Neural progenitor cell (in vitro differentiated cells): ENCODE data around the gene IQGAP2. TPM values are rescaled to one million over a fixed set of nuclear protein-coding genes. Genes with fewer than 3 reads are reported as not detected.
"Not testable (repeated sequence)": the region's sequence is repeated elsewhere in the genome, so short reads cannot be mapped to it uniquely, and the experiment has no call there.

ENCODE experiments used
- DNase-seq: peaks from one replicate; pipeline ENCODE4 v3.0.0-alpha.2; 2016; ENCODE audit warnings: low spot score
- H2AFZ ChIP-seq: fragments of 200-600 bp; sonication (generic); replicated peaks from 2 replicates; pipeline ENCODE4 v1.6.1; 2016; ENCODE audit warnings: antibody characterized with exemption
- H3F3A ChIP-seq: fragments of 200-600 bp; sonication (generic); 2 replicates; pipeline ENCODE4 v1.6.1; 2016; ENCODE audit warnings: antibody characterized with exemption, low read depth
- H3K27ac ChIP-seq: fragments of 200-600 bp; sonication (generic); 2 replicates; pipeline ENCODE4 v1.5.1; 2016; ENCODE audit warnings: mild to moderate bottlenecking
- H3K27me3 ChIP-seq: fragments of 200-600 bp; sonication (generic); 2 replicates; pipeline ENCODE4 v1.6.1; 2016; ENCODE audit warnings: mild to moderate bottlenecking, moderate library complexity
- H3K36me3 ChIP-seq: fragments of 200-600 bp; sonication (generic); 2 replicates; pipeline ENCODE4 v1.5.1; 2016
- H3K4me1 ChIP-seq: fragments of 200-600 bp; sonication (generic); 2 replicates; pipeline ENCODE4 v1.6.1; 2016; ENCODE audit warnings: mixed run types
- H3K4me2 ChIP-seq: fragments of 200-600 bp; sonication (generic); 2 replicates; pipeline ENCODE4 v1.6.1; 2016
- H3K4me3 ChIP-seq: fragments of 200-600 bp; sonication (generic); 2 replicates; pipeline ENCODE4 v1.5.1; 2016
- H3K79me2 ChIP-seq: fragments of 200-600 bp; sonication (generic); 2 replicates; pipeline ENCODE4 v1.6.1; 2016; ENCODE audit warnings: low read depth
- H3K9ac ChIP-seq: fragments of 200-600 bp; sonication (generic); 2 replicates; pipeline ENCODE4 v1.6.1; 2016
- H3K9me3 ChIP-seq: fragments of 200-600 bp; sonication (generic); 2 replicates; pipeline ENCODE4 v1.5.1; 2016; ENCODE audit warnings: low read depth
- H4K20me1 ChIP-seq: fragments of 200-600 bp; sonication (generic); 2 replicates; pipeline ENCODE4 v1.6.1; 2016; ENCODE audit warnings: low read depth
- H3K27ac Mint-ChIP-seq: 3 replicates; pipeline ENCODE4 v1.8.0; 2021; ENCODE audit warnings: mixed read lengths
- H3K27me3 Mint-ChIP-seq: 2 replicates; pipeline ENCODE4 v1.8.0; 2022; ENCODE audit warnings: low read depth, mild to moderate bottlenecking, inconsistent platforms, moderate library complexity, mixed read lengths; ENCODE audit not compliant: insufficient read depth
- H3K36me3 Mint-ChIP-seq: 3 replicates; pipeline ENCODE4 v1.8.0; 2021; ENCODE audit warnings: mixed read lengths
- H3K4me1 Mint-ChIP-seq: 3 replicates; pipeline ENCODE4 v1.8.0; 2021; ENCODE audit warnings: mixed read lengths
- H3K4me3 Mint-ChIP-seq: 3 replicates; pipeline ENCODE4 v1.8.0; 2021; ENCODE audit warnings: mild to moderate bottlenecking, moderate library complexity, mixed read lengths
- H3K9me3 Mint-ChIP-seq: 3 replicates; pipeline ENCODE4 v1.8.0; 2020; ENCODE audit warnings: mixed read lengths
- CTCF ChIP-seq: fragments of 200-600 bp; sonication (generic); IDR thresholded peaks from 2 replicates; pipeline ENCODE4 v1.5.1; 2017; ENCODE audit warnings: antibody characterized with exemption, mild to moderate bottlenecking
- EZH2 ChIP-seq: fragments of 200-600 bp; sonication (generic); IDR thresholded peaks from 2 replicates; pipeline ENCODE4 v1.6.1; 2017; ENCODE audit warnings: antibody characterized with exemption, mild to moderate bottlenecking, moderate library complexity
- EZH2phosphoT487 ChIP-seq: fragments of 200-600 bp; sonication (generic); IDR thresholded peaks from 2 replicates; pipeline ENCODE4 v1.6.1; 2017; ENCODE audit warnings: antibody characterized with exemption
- total RNA-seq: library from RNA; depleted of rRNA; stranded (reverse); fragments of >200 nt; gene quantifications from 2 replicates; pipeline ENCODE4 v1.2.3, GENCODE V29; 2015; ENCODE audit warnings: low replicate concordance

IQGAP2 gene
- total RNA-seq, 1 donor from 2014 or later = 37.7 TPM

- H3K79me2 ChIP-seq = no peaks in the 10 kb centered on the region
- peaks cover 6% of the 10 kb centered on the region for H3K4me1 Mint-ChIP-seq
- no peak for TF ChIP-seq EZH2
- TF ChIP-seq EZH2phosphoT487 = no peak
- no peak for TF ChIP-seq CTCF
These were observed 36.5 kb upstream of the IQGAP2 start for GRCh38 chr5:76366596-76366995.

GRCh38 chr5:76367623-76368371 lies 35.3 kb upstream of the IQGAP2 start:
- Mint-ChIP-seq H3K27ac (no peak overlapping the region), H3K36me3 (no peaks in the 10 kb centered on the region), H3K4me3 (no peak overlapping the region), H3K27me3 (peaks cover 6% of the 10 kb centered on the region), H3K4me1 (peaks cover 16% of the 10 kb centered on the region), H3K9me3 (no peaks in the 10 kb centered on the region)
- peak; percentile 19 for DNase-seq
- TF ChIP-seq CTCF = no peak
- no peak for TF ChIP-seq EZH2phosphoT487
- no peak for TF ChIP-seq EZH2
- no peaks in the 10 kb centered on the region for H3K36me3 ChIP-seq
- no peaks in the 10 kb centered on the region for H3K79me2 ChIP-seq
- no peaks in the 10 kb centered on the region for H4K20me1 ChIP-seq
- no peaks in the 10 kb centered on the region for H3K4me1 ChIP-seq
- no peak overlapping the region for H2AFZ ChIP-seq
- no peaks in the 10 kb centered on the region for H3K9me3 ChIP-seq
- H3K9ac ChIP-seq = no peak overlapping the region
- H3K4me2 ChIP-seq = no peak overlapping the region
- H3F3A ChIP-seq = no peaks in the 10 kb centered on the region
- H3K27me3 ChIP-seq = no peaks in the 10 kb centered on the region
- no peak overlapping the region for H3K27ac ChIP-seq
- no peak overlapping the region for H3K4me3 ChIP-seq

More at GRCh38 chr5:76366596-76366995, 36.5 kb upstream of the IQGAP2 start:
- no peaks in the 10 kb centered on the region for H3F3A ChIP-seq
- Mint-ChIP-seq H3K4me3 (no peak overlapping the region), H3K27me3 (peaks cover 5% of the 10 kb centered on the region), H3K9me3 (no peaks in the 10 kb centered on the region), H3K27ac (no peak overlapping the region), H3K36me3 (no peaks in the 10 kb centered on the region)
- no peaks in the 10 kb centered on the region for H3K27me3 ChIP-seq
- no peak overlapping the region for H3K27ac ChIP-seq
- no peaks in the 10 kb centered on the region for H3K4me1 ChIP-seq
- H3K9ac ChIP-seq = no peak overlapping the region
- H3K4me3 ChIP-seq = no peak overlapping the region
- no peak overlapping the region for H2AFZ ChIP-seq
- no peaks in the 10 kb centered on the region for H3K36me3 ChIP-seq
- no peaks in the 10 kb centered on the region for H4K20me1 ChIP-seq
- no peaks in the 10 kb centered on the region for H3K9me3 ChIP-seq
- DNase-seq = no peak
- H3K4me2 ChIP-seq = no peak overlapping the region

- DNase-seq = no peak
- Histone ChIP-seq H3K27me3 (no peaks in the 10 kb centered on the region), H4K20me1 (no peaks in the 10 kb centered on the region), H3K36me3 (no peaks in the 10 kb centered on the region), H2AFZ (no peak overlapping the region), H3K27ac (no peak overlapping the region), H3K4me1 (no peaks in the 10 kb centered on the region), H3K4me3 (no peak overlapping the region), H3K4me2 (no peak overlapping the region), H3F3A (no peaks in the 10 kb centered on the region), H3K79me2 (no peaks in the 10 kb centered on the region), H3K9me3 (no peaks in the 10 kb centered on the region), H3K9ac (no peak overlapping the region)
- no peaks in the 10 kb centered on the region for H3K36me3 Mint-ChIP-seq
- no peak overlapping the region for H3K27ac Mint-ChIP-seq
- no peak for TF ChIP-seq CTCF
- TF ChIP-seq EZH2 = no peak
- TF ChIP-seq EZH2phosphoT487 = no peak
- no peaks in the 10 kb centered on the region for H3K9me3 Mint-ChIP-seq
- no peak overlapping the region for H3K4me3 Mint-ChIP-seq
- peaks cover 9% of the 10 kb centered on the region for H3K27me3 Mint-ChIP-seq
- H3K4me1 Mint-ChIP-seq = peaks cover 15% of the 10 kb centered on the region
These were observed 34.1 kb upstream of the IQGAP2 start for GRCh38 chr5:76368941-76369340.

- H3K9me3 Mint-ChIP-seq, H3K27me3 Mint-ChIP-seq, H3K4me3 ChIP-seq: not testable (repeated sequence)
These were observed 33.4 kb upstream of the IQGAP2 start for GRCh38 chr5:76369668-76370067.

More at GRCh38 chr5:76369668-76370067, 33.4 kb upstream of the IQGAP2 start:
- not testable (repeated sequence) for H3K9ac ChIP-seq, H4K20me1 ChIP-seq, H3K27ac Mint-ChIP-seq, H2AFZ ChIP-seq, H3K9me3 ChIP-seq, H3K4me1 ChIP-seq, H3K36me3 Mint-ChIP-seq, H3K4me3 Mint-ChIP-seq, H3K79me2 ChIP-seq, H3K27ac ChIP-seq, H3K36me3 ChIP-seq, H3K4me2 ChIP-seq, H3K27me3 ChIP-seq, H3F3A ChIP-seq, DNase-seq
- H3K4me1 Mint-ChIP-seq = peaks cover 12% of the 10 kb centered on the region
